Glomerular endothelial cell (primary cell): Measurements from ENCODE around the gene RNASEH2B. TPM values are rescaled to one million over a fixed set of nuclear protein-coding genes. Genes with fewer than 3 reads are reported as not detected.

Source experiments
- DNase-seq: peaks from one replicate; pipeline ENCODE4 v3.0.0-alpha.2; 2011; ENCODE audit warnings: low read depth, low spot score; ENCODE audit errors: extremely low read depth
- total RNA-seq: library from RNA; depleted of rRNA; stranded (reverse); fragments of >200 nt; gene quantifications from 2 replicates; pipeline ENCODE4 v1.2.3, GENCODE V29; 2015

Gene RNASEH2B
- total RNA-seq, 1 donor from 2014 or later: 24.4 TPM

GRCh38 chr13:50934735-50935435 lies 25.3 kb downstream of the RNASEH2B start:
- no peak for DNase-seq

GRCh38 chr13:50936679-50937078 lies 27.1 kb downstream of the RNASEH2B start:
- no peak for DNase-seq

- no peak for DNase-seq
Observed at GRCh38 chr13:50940509-50940908, 30.9 kb downstream of the RNASEH2B start.

GRCh38 chr13:50941146-50941545 lies 31.6 kb downstream of the RNASEH2B start:
- DNase-seq: no peak

GRCh38 chr13:50942630-50943311 lies 33.2 kb downstream of the RNASEH2B start:
- DNase-seq: no peak

GRCh38 chr13:50945669-50946068 lies 36.1 kb downstream of the RNASEH2B start:
- no peak for DNase-seq

DNA sequence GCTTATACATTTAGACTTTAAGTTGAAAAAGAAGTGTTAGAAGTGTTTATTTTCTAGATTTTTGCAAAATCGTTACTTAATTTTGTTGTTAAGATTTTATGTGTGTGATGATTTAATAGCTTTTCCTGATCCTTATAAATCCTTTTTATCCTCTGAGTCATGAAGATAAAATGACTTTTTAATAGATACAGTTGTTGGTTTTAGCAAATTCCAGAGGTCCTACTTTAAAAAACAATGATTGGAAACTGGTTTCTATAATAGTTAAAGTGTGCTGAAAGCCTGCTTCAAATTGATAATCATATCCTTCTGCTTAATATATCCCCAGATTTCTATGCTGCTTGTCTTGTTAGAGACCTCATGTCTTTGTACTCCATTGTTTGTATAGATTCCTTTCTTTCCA lies 39.0 kb downstream of the RNASEH2B start:
- DNase-seq: no peak

GRCh38 chr13:50950849-50951248 lies 41.3 kb downstream of the RNASEH2B start:
- no peak for DNase-seq

DNA sequence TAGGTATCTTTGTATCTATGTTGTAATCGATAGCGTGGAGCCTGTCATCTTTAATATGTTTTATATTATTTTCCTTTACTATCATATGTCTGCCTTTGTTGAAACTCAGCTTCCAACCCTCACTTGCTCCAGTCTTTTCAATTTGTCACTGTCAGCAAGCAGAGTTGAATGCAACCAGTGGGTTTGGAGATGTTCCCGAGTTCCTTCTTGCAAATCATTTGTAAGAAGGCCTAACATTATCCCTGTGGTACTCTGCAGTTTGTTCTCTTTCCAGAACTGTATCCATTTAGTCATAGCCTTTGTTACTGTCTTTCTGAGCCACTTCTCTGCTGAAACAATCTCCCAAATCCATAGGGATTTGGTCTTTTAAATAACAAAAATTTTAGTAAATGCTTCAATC lies 41.8 kb downstream of the RNASEH2B start:
- DNase-seq: no peak

DNA sequence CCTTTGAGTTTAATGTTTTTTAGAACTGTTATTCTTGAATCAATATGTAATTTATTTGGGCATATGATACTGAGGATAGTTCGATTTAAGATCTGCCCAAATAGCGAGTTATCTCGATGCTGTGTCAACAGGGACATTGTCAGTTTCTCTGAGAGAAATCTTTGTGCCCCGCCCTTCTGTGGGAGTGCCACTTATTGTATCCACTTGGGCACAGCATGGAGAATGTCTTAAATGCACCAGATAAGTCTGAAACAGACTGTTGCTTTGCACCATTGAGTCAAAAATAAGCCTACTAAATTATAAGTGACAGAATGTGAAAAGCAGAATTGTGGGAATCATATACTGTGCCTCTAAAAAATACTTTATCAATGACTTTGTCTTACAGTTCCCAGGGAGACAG lies 45.6 kb downstream of the RNASEH2B start:
- DNase-seq: no peak

DNA sequence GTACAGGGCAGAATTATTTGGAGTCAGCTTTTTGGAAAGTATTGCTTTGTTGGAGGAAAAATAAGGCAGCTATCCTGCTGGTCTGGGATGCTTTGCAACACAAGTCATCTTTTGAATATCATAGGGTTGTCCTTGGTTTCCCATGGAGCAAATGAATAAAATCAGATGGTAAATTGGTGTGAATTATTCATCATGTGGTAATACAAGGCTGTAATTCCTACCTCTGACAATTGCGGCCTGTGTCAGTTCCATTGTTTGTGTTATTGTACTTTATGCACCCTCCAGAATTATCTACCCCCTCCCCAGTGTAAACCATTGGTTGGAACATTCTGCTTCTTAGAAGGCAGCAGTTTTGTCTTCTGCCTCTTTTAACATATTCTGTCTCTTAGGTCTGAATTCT lies 46.2 kb downstream of the RNASEH2B start:
- DNase-seq: no peak

- no peak for DNase-seq
Observed at GRCh38 chr13:50957620-50958019, 48.0 kb downstream of the RNASEH2B start.

DNA sequence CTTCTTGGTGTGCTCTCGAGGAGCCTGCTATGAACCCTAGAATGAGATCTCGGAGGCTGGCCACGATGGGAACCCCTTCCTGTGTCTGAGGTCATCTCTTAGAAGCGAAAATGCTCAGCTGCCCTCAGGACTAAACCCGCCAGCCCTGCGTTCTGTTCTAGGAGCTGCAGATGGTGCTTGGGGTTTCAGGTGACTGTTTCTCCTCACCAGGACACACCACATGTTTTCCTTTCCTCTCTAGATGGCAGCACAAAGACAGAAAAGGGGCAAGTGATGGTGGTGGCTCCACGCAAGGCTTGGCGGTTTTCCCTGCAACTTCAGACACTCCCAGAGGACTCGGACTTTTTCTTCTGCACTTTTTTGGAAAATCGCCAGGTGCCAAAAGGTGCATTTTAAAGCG lies 60.1 kb downstream of the RNASEH2B start:
- no peak for DNase-seq

- DNase-seq: no peak
Observed at GRCh38 chr13:50970956-50971355, 61.4 kb downstream of the RNASEH2B start.

GRCh38 chr13:50974268-50974667 lies 64.7 kb downstream of the RNASEH2B start:
- DNase-seq: no peak

- DNase-seq: no peak
Observed at GRCh38 chr13:50979187-50979586, 69.6 kb downstream of the RNASEH2B start.

- no peak for DNase-seq
Observed at GRCh38 chr13:50981686-50982085, 72.1 kb downstream of the RNASEH2B start.

GRCh38 chr13:50989476-50989875 lies 79.9 kb downstream of the RNASEH2B start:
- DNase-seq: no peak

GRCh38 chr13:50990065-50990817 lies 80.7 kb downstream of the RNASEH2B start:
- no peak for DNase-seq

- no peak for DNase-seq
Observed at GRCh38 chr13:50990818-50991506, 81.4 kb downstream of the RNASEH2B start.
